ENCODE measurements around the gene LHX4. TPM values are rescaled to one million over a fixed set of nuclear protein-coding genes. Genes with fewer than 3 reads are reported as not detected.

LHX4 gene
- total RNA-seq, 4 donors from 2014 or later = not detected

DNA sequence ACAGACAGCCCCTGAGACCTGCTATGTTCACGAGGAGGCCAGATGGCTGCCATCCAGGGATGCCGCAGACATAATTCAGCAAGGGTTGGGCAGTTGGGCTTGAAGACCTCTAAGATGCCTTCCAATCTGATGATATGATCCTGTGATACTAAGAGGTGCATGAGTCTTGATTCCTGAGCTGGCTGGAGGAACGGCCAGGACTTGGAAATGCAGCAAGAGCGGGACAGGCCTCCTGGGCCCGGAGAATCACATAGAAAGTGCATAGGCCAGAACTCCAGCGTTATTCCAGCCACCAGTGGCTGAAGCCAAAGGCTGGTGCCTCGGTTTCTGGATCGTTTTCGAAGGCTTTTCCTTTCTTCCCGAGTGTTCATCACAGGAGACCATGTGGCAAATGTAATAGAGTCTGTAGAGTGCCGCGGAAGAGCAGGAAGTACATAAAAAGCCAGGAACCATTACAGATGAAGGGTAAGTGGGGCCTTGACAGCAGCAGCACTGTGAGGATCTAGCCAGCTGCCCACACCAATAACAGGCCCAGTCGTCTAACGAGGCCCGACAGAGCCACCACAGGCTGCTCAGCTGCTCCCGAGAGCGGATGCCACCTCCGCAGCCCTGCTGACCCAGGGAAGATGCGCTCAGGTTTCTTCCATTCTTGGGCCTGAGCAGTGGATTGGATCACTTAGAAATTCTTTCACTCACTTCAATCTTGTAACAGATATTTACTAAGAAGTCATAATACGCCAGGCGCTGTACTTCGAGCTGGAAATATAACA lies 14.0 kb upstream of the LHX4 start:
- H3K4me3 ChIP-seq = no peak overlapping the region
- no peaks in the 10 kb centered on the region for H3K9me3 ChIP-seq
- H3K4me1 ChIP-seq = peaks cover 0 to 4% (median 0%) of the 10 kb centered on the region in 4 donors
- 83 to 84% methylated on average over 22 of the region's 22 CpGs for WGBS, 2 donors
- H3K27me3 ChIP-seq = no peaks in the 10 kb centered on the region
- no peak for DNase-seq (ENCODE audit: low spot score in 2 of 2)
- no peak for TF ChIP-seq EP300 (IDR thresholded peaks at IDR 0.05)
- no peak for TF ChIP-seq POLR2A (IDR thresholded peaks at IDR 0.05)
- TF ChIP-seq, protein P1, sequence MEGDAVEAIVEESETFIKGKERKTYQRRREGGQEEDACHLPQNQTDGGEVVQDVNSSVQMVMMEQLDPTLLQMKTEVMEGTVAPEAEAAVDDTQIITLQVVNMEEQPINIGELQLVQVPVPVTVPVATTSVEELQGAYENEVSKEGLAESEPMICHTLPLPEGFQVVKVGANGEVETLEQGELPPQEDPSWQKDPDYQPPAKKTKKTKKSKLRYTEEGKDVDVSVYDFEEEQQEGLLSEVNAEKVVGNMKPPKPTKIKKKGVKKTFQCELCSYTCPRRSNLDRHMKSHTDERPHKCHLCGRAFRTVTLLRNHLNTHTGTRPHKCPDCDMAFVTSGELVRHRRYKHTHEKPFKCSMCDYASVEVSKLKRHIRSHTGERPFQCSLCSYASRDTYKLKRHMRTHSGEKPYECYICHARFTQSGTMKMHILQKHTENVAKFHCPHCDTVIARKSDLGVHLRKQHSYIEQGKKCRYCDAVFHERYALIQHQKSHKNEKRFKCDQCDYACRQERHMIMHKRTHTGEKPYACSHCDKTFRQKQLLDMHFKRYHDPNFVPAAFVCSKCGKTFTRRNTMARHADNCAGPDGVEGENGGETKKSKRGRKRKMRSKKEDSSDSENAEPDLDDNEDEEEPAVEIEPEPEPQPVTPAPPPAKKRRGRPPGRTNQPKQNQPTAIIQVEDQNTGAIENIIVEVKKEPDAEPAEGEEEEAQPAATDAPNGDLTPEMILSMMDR (IDR thresholded peaks at IDR 0.05) = no peak
- no peak overlapping the region for H3K27ac ChIP-seq
- H3K36me3 ChIP-seq = no peaks in the 10 kb centered on the region

DNA sequence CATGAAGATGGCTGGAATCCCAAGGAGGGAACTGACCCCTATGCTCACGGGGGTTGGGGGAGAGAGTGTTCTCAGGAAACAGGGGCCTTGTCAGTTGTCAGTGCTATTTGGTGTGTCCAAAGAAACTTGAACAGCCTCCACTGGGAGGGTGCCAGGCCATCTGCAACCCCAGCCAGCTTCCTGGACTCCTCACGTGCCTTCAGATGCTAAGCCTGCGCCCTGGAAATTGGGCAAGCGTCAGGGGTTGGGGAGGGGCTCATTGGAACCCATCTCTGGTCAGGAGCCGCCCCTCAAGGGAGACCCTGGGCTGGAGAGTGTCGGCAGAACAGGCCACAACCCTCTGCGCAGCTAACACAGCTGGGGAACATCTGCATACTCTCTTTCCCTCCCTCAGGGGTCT lies 13.1 kb upstream of the LHX4 start:
- no peak for DNase-seq (ENCODE audit: low spot score in 2 of 2)
- WGBS, 2 donors = 73 to 83% methylated on average over 7 of the region's 7 CpGs

DNA sequence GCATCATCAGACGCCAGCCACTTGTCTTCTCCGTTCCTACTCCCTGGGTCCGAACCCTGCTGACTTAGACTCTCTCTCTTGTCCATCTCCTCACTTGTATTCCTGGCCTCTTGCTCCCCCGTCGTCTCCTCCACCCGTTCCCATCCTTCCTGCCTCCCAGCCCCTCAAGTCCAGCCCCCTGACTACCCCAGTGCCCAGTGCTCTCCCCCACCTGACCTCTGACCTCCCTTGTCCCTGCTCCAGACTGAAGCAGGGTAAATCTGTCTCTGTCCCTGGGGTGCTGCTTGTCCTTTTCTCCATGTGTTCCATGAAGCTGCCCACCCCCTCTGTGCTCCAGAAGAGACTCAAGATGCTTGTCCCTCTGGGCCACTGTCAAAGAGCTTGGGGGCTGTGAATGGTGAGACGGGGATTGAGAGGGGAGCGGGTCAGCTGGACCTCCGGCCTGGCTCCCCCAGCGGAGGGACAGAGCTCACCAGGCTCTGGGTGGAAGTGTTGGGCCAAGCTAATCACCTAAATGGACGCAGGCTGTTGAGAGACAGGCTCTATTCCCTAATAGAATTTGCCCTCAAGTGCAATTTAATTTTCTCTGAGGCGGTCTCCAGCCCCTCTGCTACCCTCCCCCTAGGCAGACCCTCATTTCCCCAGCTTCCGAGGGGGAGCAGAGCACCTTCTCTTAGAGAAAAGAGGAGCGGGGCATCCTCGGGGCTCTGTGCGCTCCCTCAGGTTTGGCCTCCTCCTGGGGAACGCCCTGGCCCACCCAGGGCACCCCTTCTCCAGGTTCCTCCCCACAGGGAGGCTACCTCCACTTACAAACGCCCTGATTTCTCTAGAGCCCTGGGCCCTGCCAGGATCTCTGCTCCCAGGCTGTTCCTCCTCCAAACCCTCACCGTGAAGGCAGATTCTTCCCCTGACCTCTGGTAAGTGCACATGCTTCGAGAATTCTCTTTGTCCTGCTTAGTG lies 11.0 kb upstream of the LHX4 start:
- Histone ChIP-seq H3K4me3 (no peak overlapping the region), H3K36me3 (no peaks in the 10 kb centered on the region), H3K27ac (no peak overlapping the region), H3K4me1 (peaks cover 0 to 4% (median 0%) of the 10 kb centered on the region in 4 donors), H3K27me3 (peaks cover 0 to 8% of the 10 kb centered on the region in 2 donors), H3K9me3 (no peaks in the 10 kb centered on the region)
- WGBS, 2 donors = 74 to 80% methylated on average over 19 to 20 of the region's 20 CpGs
- no peak for DNase-seq (ENCODE audit: low spot score in 2 of 2)
- TF ChIP-seq, protein P1 (IDR thresholded peaks at IDR 0.05) = no peak
- TF ChIP-seq POLR2A (IDR thresholded peaks at IDR 0.05) = no peak
- TF ChIP-seq EP300 (IDR thresholded peaks at IDR 0.05) = no peak

More for the DNA sequence above, 13.1 kb upstream of the LHX4 start:
- no peaks in the 10 kb centered on the region for H3K27me3 ChIP-seq
- H3K4me3 ChIP-seq = no peak overlapping the region
- H3K4me1 ChIP-seq = peaks cover 0 to 4% (median 0%) of the 10 kb centered on the region in 4 donors
- H3K36me3 ChIP-seq = no peaks in the 10 kb centered on the region
- no peaks in the 10 kb centered on the region for H3K9me3 ChIP-seq
- TF ChIP-seq, protein P1 (IDR thresholded peaks at IDR 0.05) = no peak
- TF ChIP-seq POLR2A (IDR thresholded peaks at IDR 0.05) (no peak), EP300 (IDR thresholded peaks at IDR 0.05) (no peak)
- H3K27ac ChIP-seq = no peak overlapping the region

DNA sequence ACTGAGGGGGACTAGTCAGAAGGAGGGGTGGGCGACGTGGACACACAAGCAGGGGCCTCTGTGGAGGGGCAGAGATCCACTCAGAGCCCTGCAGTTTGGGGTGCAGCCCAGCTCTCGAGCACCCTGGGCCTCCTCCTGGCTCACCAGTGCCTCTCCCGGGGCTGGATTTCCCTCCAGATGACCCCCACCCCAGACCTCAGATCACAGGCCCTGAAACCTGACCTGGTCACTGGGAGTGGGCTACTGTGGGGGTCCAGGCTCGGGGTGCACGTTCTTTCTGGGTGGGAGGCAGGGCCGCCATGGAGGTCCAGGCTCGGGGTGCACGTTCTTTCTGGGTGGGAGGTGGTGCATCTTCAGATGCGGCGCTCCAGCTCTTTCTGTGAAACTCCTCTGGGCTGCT lies 10.3 kb upstream of the LHX4 start:
- Histone ChIP-seq H3K36me3 (no peaks in the 10 kb centered on the region), H3K4me3 (no peak overlapping the region), H3K27me3 (peaks cover 0 to 15% of the 10 kb centered on the region in 2 donors), H3K27ac (no peak overlapping the region), H3K4me1 (peaks cover 0 to 4% (median 0%) of the 10 kb centered on the region in 4 donors), H3K9me3 (no peaks in the 10 kb centered on the region)
- DNase-seq (ENCODE audit: low spot score in 2 of 2) = no peak
- TF ChIP-seq EP300 (IDR thresholded peaks at IDR 0.05) = no peak
- TF ChIP-seq POLR2A (IDR thresholded peaks at IDR 0.05) = no peak
- TF ChIP-seq, protein P1 (IDR thresholded peaks at IDR 0.05) = no peak
- WGBS, 2 donors = 78 to 81% methylated on average over 10 to 11 of the region's 11 CpGs

All from tibial nerve (tissue), 4 donors.